ENCODE data around the gene ENC1. TPM values are rescaled to one million over a fixed set of nuclear protein-coding genes. Genes with fewer than 3 reads are reported as not detected.
A peak's percentile ranks its signal among the peaks of the same experiment; 100 is the strongest.

ENC1 gene
- total RNA-seq, 1 donor from 2014 or later = 13.8 TPM

GRCh38 chr5:74627646-74628279, 12.8 kb downstream of the ENC1 start:
- peaks cover 9% of the 10 kb centered on the region for H3K36me3 Mint-ChIP-seq (ENCODE audit: unreplicated experiment)
- no peak overlapping the region for H3K4me3 Mint-ChIP-seq (ENCODE audit: unreplicated experiment)
- TF ChIP-seq CTCF (IDR thresholded peaks at IDR 0.05) = no peak
- peaks cover 27% of the 10 kb centered on the region for H3K4me1 Mint-ChIP-seq (ENCODE audit: unreplicated experiment)
- DNase-seq (ENCODE audit: extremely low spot score, unreplicated experiment) = no peak
- H3K9me3 Mint-ChIP-seq (ENCODE audit: unreplicated experiment) = no peaks in the 10 kb centered on the region
- H3K27ac Mint-ChIP-seq (ENCODE audit: unreplicated experiment) = no peak overlapping the region
- no peaks in the 10 kb centered on the region for H3K27me3 Mint-ChIP-seq (ENCODE audit: unreplicated experiment)

- TF ChIP-seq CTCF (IDR thresholded peaks at IDR 0.05) = no peak
- Mint-ChIP-seq H3K4me1 (ENCODE audit: unreplicated experiment) (peaks cover 19% of the 10 kb centered on the region), H3K9me3 (ENCODE audit: unreplicated experiment) (no peaks in the 10 kb centered on the region), H3K27me3 (ENCODE audit: unreplicated experiment) (no peaks in the 10 kb centered on the region), H3K4me3 (ENCODE audit: unreplicated experiment) (no peak overlapping the region), H3K27ac (ENCODE audit: unreplicated experiment) (no peak overlapping the region), H3K36me3 (ENCODE audit: unreplicated experiment) (peaks cover 9% of the 10 kb centered on the region)
- no peak for DNase-seq (ENCODE audit: extremely low spot score, unreplicated experiment)
These were observed 13.9 kb downstream of the ENC1 start for GRCh38 chr5:74626386-74627222.

GRCh38 chr5:74625742-74626241, 14.7 kb downstream of the ENC1 start:
- Mint-ChIP-seq H3K27ac (ENCODE audit: unreplicated experiment) (no peak overlapping the region), H3K4me1 (ENCODE audit: unreplicated experiment) (peaks cover 10% of the 10 kb centered on the region), H3K27me3 (ENCODE audit: unreplicated experiment) (no peaks in the 10 kb centered on the region), H3K36me3 (ENCODE audit: unreplicated experiment) (peaks cover 9% of the 10 kb centered on the region), H3K4me3 (ENCODE audit: unreplicated experiment) (no peak overlapping the region), H3K9me3 (ENCODE audit: unreplicated experiment) (no peaks in the 10 kb centered on the region)
- DNase-seq (ENCODE audit: extremely low spot score, unreplicated experiment) = no peak
- TF ChIP-seq CTCF (IDR thresholded peaks at IDR 0.05) = peak; percentile 11

GRCh38 chr5:74624931-74625505, 15.5 kb downstream of the ENC1 start:
- Mint-ChIP-seq H3K4me1 (ENCODE audit: unreplicated experiment) (peaks cover 4% of the 10 kb centered on the region), H3K9me3 (ENCODE audit: unreplicated experiment) (no peaks in the 10 kb centered on the region), H3K4me3 (ENCODE audit: unreplicated experiment) (no peak overlapping the region), H3K36me3 (ENCODE audit: unreplicated experiment) (peaks cover 9% of the 10 kb centered on the region), H3K27me3 (ENCODE audit: unreplicated experiment) (no peaks in the 10 kb centered on the region), H3K27ac (ENCODE audit: unreplicated experiment) (no peak overlapping the region)
- TF ChIP-seq CTCF (IDR thresholded peaks at IDR 0.05) = no peak
- DNase-seq (ENCODE audit: extremely low spot score, unreplicated experiment) = no peak

GRCh38 chr5:74624501-74624900, 16.0 kb downstream of the ENC1 start:
- Mint-ChIP-seq H3K4me3 (ENCODE audit: unreplicated experiment) (no peak overlapping the region), H3K27me3 (ENCODE audit: unreplicated experiment) (no peaks in the 10 kb centered on the region), H3K4me1 (ENCODE audit: unreplicated experiment) (peaks cover 4% of the 10 kb centered on the region), H3K9me3 (ENCODE audit: unreplicated experiment) (no peaks in the 10 kb centered on the region), H3K27ac (ENCODE audit: unreplicated experiment) (no peak overlapping the region), H3K36me3 (ENCODE audit: unreplicated experiment) (peaks cover 8% of the 10 kb centered on the region)
- no peak for TF ChIP-seq CTCF (IDR thresholded peaks at IDR 0.05)
- DNase-seq (ENCODE audit: extremely low spot score, unreplicated experiment) = no peak
